ENCODE results near the gene SPDYE4.

GRCh38 chr17:8741771-8742170 is 16.6 kb downstream of the SPDYE4 start:
- no peak for TF ChIP-seq EZH2phosphoT487 (IDR thresholded peaks at IDR 0.05; ENCODE audit: borderline replicate concordance, low read depth, low read length)
- no peak for TF ChIP-seq CTCF (conservative IDR thresholded peaks at IDR 0.05; ENCODE audit: low read length)

Data from OCI-LY7 (cell line).